HG03565 (cell line): ENCODE measurements around the gene RAD50.

ENCODE experiments used
- ATAC-seq: cut with Tn5 transposase; IDR thresholded peaks from one replicate; pipeline ENCODE4 v1.9.1; 2021; ENCODE audit warnings: mild to moderate bottlenecking, moderate library complexity; ENCODE audit not compliant: unreplicated experiment

The RAD50 gene

DNA sequence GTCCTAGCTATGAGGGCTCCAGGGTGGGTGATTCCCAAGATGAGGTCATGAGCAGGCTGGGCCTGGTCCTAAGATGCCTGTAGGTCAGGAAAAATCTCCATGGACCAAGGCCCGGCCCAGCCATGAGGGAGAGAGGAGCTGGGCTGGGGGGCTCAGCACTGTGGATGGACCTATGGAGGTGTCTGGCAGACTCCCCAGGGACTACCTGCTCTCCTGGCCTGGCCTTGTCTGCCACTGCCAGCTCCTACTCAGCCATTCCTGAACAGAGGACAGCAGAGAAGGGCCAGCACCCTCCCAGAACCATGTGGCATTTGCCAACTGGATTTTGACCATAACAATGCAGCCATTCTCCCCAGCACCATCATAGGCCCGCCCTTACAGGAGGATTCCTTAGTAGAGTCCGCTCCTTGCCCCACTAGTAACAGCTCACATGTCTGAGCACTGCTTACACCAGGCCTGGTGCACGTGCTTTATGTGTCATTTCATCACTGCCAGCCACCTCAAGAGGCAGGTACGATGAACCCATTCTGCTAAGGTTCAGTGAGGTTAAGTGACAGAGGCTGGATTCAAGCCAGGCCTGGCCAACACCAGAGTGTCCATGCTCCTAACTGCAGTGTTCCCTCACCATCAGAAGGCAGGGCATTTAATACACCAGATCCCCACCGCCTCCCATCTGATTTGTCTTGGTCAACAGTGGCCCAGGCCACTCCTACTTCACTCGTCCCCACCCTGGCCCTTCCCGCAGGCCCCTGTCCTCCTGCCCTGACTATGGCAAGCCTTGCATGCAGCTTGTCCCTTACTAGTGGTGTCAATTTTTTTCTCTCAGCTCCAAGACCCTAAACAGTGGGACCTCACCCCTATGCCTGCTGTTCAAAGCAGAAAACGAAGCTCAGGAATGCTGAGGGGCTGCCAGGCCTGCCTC, 101.9 kb downstream of the RAD50 start:
- ATAC-seq = no peak

DNA sequence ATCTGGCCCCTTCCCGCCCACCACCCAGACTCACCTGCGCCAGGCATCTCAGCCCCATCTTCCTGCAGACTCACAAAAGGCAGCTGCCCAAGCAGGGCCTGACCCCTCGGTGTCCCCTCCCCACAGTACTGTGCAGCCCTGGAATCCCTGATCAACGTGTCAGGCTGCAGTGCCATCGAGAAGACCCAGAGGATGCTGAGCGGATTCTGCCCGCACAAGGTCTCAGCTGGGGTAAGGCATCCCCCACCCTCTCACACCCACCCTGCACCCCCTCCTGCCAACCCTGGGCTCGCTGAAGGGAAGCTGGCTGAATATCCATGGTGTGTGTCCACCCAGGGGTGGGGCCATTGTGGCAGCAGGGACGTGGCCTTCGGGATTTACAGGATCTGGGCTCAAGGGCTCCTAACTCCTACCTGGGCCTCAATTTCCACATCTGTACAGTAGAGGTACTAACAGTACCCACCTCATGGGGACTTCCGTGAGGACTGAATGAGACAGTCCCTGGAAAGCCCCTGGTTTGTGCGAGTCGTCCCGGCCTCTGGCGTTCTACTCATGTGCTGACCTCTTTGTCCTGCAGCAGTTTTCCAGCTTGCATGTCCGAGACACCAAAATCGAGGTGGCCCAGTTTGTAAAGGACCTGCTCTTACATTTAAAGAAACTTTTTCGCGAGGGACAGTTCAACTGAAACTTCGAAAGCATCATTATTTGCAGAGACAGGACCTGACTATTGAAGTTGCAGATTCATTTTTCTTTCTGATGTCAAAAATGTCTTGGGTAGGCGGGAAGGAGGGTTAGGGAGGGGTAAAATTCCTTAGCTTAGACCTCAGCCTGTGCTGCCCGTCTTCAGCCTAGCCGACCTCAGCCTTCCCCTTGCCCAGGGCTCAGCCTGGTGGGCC, 103.1 kb downstream of the RAD50 start:
- no peak for ATAC-seq

DNA sequence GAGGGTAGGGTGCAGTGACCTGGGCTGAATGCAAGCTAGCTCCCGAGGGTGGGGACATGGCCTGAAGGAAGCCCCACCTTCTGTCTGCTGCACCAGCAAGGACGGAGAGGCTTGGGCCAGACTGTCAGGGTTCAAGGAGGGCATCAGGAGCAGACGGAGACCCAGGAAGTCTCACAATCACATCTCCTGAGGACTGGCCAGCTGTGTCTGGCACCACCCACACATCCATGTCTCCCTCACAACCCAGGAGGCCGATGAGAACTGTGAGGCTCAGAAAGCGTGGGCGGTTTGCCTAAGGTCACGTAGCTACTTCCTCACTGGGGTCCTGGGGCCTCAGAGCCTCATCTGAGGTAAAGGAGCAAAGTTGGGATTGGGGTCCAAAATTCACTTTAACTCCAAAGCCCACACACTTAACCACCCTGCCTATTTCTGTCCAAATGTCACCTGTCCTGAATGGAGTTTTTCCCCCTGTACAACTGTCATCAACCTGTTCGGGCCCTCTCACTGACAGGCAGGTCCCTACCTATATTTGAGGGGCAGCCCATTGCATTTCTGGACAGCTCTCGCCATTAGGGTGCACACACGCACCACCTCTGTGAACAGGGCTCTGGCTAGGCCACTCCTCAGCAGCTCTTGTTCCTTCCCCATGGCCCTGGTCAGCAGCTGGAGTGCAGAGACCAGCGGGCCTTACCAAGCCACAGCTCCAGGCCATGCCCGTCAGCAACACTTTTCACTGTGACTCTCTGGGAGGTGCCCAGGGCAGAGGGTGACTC, 104.6 kb downstream of the RAD50 start:
- ATAC-seq = no peak

DNA sequence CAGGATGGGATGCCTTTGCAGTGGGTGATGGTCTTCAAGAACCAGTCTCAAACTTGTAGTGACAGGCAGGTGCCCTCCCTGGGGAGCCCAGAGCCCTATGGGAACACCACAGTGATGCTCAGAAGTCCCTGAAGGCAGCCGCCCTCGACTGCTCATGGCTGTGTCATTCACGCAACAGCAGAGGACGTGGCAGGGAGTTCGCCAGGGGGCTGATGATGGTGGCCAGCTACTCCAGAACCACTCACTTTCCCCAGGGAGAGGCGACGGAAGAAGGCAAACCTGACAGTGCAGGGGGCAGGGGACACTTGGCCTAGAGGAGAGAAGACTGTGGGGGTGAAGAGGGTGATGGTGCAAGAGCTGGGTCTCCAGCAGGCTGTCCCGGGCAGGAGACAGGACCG, 105.2 kb downstream of the RAD50 start:
- ATAC-seq = no peak

DNA sequence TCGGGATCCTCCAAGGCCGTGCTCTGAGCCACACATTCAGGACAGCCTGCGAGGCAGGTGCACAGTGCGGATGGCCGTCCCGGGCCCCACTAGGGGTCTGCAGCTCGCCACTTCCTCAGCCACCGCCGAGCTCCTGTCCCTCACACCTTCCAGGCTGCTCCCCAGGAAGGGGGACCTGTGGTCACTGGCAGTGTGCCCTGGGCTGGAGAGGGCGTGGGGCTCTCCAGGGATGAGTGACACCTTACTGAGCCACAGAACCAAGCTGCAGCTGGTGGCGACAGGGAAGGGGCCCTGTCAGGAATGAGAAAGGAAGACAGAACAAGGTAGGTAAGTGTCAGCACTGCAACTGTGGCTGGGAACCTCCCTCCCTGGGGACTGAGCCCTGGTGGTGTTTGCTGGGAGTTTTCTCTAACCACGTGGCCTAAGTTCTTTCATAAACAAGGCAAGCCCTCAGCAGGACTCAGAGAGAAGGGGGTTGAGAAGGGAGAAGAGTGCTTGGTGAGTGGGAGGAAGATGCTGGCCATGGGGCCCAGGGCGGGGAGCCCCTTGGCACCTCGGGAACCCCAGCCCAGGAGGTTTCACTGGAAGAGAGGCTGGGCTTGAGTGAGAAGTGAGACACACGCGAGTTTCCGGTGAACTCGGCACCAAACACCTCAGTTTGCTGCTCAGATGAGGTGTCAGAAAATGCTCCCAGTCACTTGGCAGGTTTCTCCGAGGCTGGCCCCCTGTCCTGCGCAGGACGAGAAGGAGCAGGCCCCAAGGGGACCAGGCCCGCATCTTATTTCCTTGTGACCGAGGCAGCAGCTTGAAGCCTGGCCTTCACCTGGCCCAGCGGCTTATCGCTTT, 106.4 kb downstream of the RAD50 start:
- ATAC-seq = peak; percentile 42

- peak; percentile 53 for ATAC-seq
Observed at GRCh38 chr5:132663771-132664695, 107.3 kb downstream of the RAD50 start.

GRCh38 chr5:132664696-132665209, 108.0 kb downstream of the RAD50 start:
- no peak for ATAC-seq

DNA sequence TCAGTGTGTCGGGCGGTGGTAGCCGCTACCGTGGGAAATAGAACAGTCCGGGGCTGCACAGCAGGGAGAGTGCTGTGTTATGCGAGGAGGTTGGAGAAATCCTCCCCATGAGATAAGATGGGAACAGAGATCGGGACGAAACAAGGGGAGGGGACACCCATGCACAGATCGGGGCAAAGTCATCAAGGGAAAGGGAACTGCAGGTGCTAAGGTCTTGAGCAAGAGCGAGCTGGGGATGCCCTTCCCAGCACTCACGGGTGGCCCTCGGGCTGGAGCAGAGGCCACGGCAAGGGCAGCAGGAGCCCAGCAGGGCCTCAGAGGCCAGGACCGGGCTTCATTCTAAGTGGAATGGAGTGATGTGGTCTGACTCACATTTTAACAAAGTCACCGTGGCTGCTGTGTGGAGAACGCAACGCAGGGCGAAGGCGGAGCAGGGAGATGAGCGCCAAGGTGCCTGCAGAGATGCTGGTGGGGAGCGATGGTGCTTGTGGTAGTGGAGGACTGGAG, 108.8 kb downstream of the RAD50 start:
- no peak for ATAC-seq

- ATAC-seq = no peak
Observed at GRCh38 chr5:132666310-132667123, 109.7 kb downstream of the RAD50 start.

- ATAC-seq = no peak
Observed at GRCh38 chr5:132667309-132667708, 110.5 kb downstream of the RAD50 start.

- ATAC-seq = no peak
Observed at GRCh38 chr5:132667761-132668705, 111.3 kb downstream of the RAD50 start.

DNA sequence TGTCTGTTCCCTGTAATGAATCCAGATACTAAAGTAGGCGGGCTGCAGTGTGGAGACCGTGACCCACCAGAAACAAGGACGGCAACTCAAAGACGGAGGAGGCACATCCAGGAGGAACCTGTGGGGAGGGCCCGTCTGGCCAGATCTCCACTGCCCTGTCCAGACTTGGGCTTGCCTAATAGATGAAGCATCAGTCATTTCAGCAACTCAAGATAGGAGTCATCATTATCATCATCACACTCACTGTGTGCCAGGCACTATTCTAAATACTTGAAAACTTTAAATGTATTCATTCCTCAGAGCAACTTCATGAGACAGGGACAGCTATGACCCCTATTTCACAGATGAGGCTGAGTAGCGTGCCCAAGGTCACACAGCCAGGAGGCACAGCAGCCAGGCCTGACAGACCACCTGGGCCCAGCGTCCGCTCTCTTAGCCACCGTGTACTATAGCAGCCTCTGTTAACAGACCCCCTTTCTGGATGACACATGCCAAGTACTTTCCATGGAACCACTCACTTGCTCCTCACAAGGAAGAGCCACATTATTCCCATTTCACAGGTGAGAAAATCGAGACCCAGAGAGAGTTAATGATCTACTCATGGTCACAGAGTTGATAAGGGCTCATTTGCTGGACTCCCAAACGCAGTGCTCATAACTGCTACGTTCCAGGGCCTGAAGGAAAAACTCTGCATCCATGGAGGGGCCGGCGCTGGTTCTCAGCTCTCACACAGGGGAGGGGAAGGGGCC, 112.1 kb downstream of the RAD50 start:
- ATAC-seq = no peak

- ATAC-seq = no peak
Observed at GRCh38 chr5:132669455-132669820, 112.7 kb downstream of the RAD50 start.

- ATAC-seq = no peak
Observed at GRCh38 chr5:132669966-132670882, 113.4 kb downstream of the RAD50 start.

DNA sequence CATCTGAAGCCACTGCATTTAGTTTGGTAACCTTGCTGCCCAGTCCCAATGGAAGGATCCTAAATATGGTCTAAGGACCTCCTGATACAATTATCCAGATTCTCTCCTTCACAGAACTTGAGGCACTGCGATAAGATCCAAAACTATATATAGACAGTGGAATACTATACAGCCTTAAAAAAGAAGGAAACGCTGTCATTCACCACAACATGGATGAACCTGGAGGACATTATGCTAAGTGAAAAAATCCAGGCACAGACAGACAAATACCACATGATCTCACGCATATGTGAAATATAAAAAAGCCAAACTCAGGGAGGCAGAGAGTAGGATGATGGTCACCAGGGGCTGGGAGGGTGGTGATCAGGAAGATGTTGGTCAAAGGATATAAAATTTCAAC, 114.2 kb downstream of the RAD50 start:
- ATAC-seq = no peak
